SK-N-SH (cell line): ENCODE data around the gene INTS3.

Experiments used
- CTCF ChIP-seq: fragments of 200-600 bp; sonication (generic); IDR thresholded peaks from 2 replicates; pipeline ENCODE4 v1.6.1; 2017; ENCODE audit warnings: antibody characterized with exemption, mild to moderate bottlenecking, moderate library complexity
- EP300 ChIP-seq, 2 experiments: IDR thresholded peaks; 2 replicates each; pipeline versions ENCODE4 v1.4.0 to v1.6.1; 2012; ENCODE audit warnings: borderline replicate concordance in 1 of 2, low read depth in 1 of 2, low read length in 1 of 2
- EZH2phosphoT487 ChIP-seq: fragments of 200-600 bp; sonication (generic); IDR thresholded peaks from 2 replicates; pipeline ENCODE4 v1.6.1; 2017; ENCODE audit warnings: low read depth, mixed run types, mild to moderate bottlenecking, antibody characterized with exemption, moderate library complexity, borderline replicate concordance
- MAX ChIP-seq: IDR thresholded peaks from 2 replicates; pipeline ENCODE4 v1.4.0; 2012; ENCODE audit warnings: low read depth
- MEF2A ChIP-seq: IDR thresholded peaks from 2 replicates; pipeline ENCODE4 v1.4.0; 2012; ENCODE audit warnings: low read depth, borderline replicate concordance
- PBX3 ChIP-seq: IDR thresholded peaks from 2 replicates; pipeline ENCODE4; 2012
- RAD21 ChIP-seq: IDR thresholded peaks from 2 replicates; pipeline ENCODE4 v1.6.1; 2012; ENCODE audit warnings: mild to moderate bottlenecking, low read length
- REST ChIP-seq: IDR thresholded peaks from 2 replicates; pipeline ENCODE4 v1.6.1; 2012; ENCODE audit warnings: mild to moderate bottlenecking, low read depth, low read length, moderate library complexity
- SMC3 ChIP-seq: IDR thresholded peaks from 2 replicates; pipeline ENCODE4 v1.6.1; 2012; ENCODE audit warnings: low read depth, low read length, improper control_type of control experiment
- TAF1 ChIP-seq: IDR thresholded peaks from 2 replicates; pipeline ENCODE4 v1.6.1; 2012; ENCODE audit warnings: low read depth, mild to moderate bottlenecking, low read length, moderate library complexity, borderline replicate concordance
- USF1 ChIP-seq: IDR thresholded peaks from 2 replicates; pipeline ENCODE4 v1.4.0; 2012; ENCODE audit warnings: low read depth, borderline replicate concordance
- USF2 ChIP-seq: fragments of 150-350 bp; IDR thresholded peaks from 2 replicates; pipeline ENCODE4 v1.6.1; 2017; ENCODE audit warnings: antibody characterized with exemption, low read length, low read depth, borderline replicate concordance
- YY1 ChIP-seq: IDR thresholded peaks from 2 replicates; pipeline ENCODE4 v1.4.0; 2012; ENCODE audit warnings: low read depth, mild to moderate bottlenecking

- TF ChIP-seq TAF1 (no peak), PBX3 (no peak), CTCF (no peak), EP300 (IDR thresholded peaks at IDR 0.05; ENCODE audit: borderline replicate concordance in 1 of 2, low read depth in 1 of 2, low read length in 1 of 2) (no peak), REST (no peak), RAD21 (no peak), MEF2A (no peak), YY1 (no peak), USF2 (no peak), MAX (no peak), EZH2phosphoT487 (no peak), SMC3 (no peak), USF1 (no peak)
Measured at GRCh38 chr1:153687346-153688125, 40.3 kb upstream of the INTS3 start.
